HepG2 (cell line): ENCODE data around the gene ETFB. TPM values are rescaled to one million over a fixed set of nuclear protein-coding genes. Genes with fewer than 3 reads are reported as not detected.

Source experiments
- CBX5 ChIP-seq: sonication (generic); formaldehyde crosslinking; IDR thresholded peaks from 2 replicates; pipeline ENCODE4 v1.4.0; 2020; ENCODE audit warnings: missing genetic modification reagents, borderline replicate concordance
- MBD4 ChIP-seq: IDR thresholded peaks from 2 replicates; pipeline ENCODE4 v1.6.1; 2012; ENCODE audit warnings: low read length, inconsistent platforms, borderline replicate concordance
- PITX1 ChIP-seq: sonication (generic); formaldehyde crosslinking; IDR thresholded peaks from 2 replicates; pipeline ENCODE4 v1.5.1; 2020; ENCODE audit warnings: mild to moderate bottlenecking, missing genetic modification reagents
- RBM22 ChIP-seq: fragments of 200-400 bp; formaldehyde crosslinking; optimal IDR thresholded peaks from 2 replicates; pipeline ENCODE3; 2017; ENCODE audit warnings: mild to moderate bottlenecking, low read length, moderate library complexity
- SETDB1 ChIP-seq: sonication (generic); formaldehyde crosslinking; IDR thresholded peaks from 2 replicates; pipeline ENCODE4 v1.5.1; 2020; ENCODE audit warnings: missing genetic modification reagents, mild to moderate bottlenecking, borderline replicate concordance
- SOX5 ChIP-seq: IDR thresholded peaks from 2 replicates; pipeline ENCODE4 v1.6.1; 2016; ENCODE audit warnings: borderline replicate concordance
- TCF12 ChIP-seq, 2 experiments: fragments of 450-650 bp in 1 of 2; sonication (generic) in 1 of 2; formaldehyde crosslinking in 1 of 2; IDR thresholded peaks; 2 replicates each; pipeline versions ENCODE4 v1.6.1 to v1.8.0; 2017 to 2022; ENCODE audit warnings: antibody characterized with exemption in 1 of 2, mild to moderate bottlenecking in 1 of 2, missing genetic modification reagents in 1 of 2, moderate library complexity in 1 of 2
- TSC22D2 ChIP-seq: sonication (generic); formaldehyde crosslinking; IDR thresholded peaks from 2 replicates; pipeline ENCODE4 v1.5.1; 2020; ENCODE audit warnings: missing genetic modification reagents, mild to moderate bottlenecking, borderline replicate concordance
- ZMYM2 ChIP-seq: sonication (generic); formaldehyde crosslinking; IDR thresholded peaks from 2 replicates; pipeline ENCODE4 v1.8.0; 2022; ENCODE audit warnings: mild to moderate bottlenecking, missing genetic modification reagents
- ZNF225 ChIP-seq: sonication (generic); formaldehyde crosslinking; IDR thresholded peaks from 2 replicates; pipeline ENCODE4 v1.4.0; 2020; ENCODE audit warnings: mild to moderate bottlenecking, missing genetic modification reagents
- ZNF350 ChIP-seq: sonication (generic); formaldehyde crosslinking; IDR thresholded peaks from 2 replicates; pipeline ENCODE4 v1.4.0; 2020; ENCODE audit warnings: mild to moderate bottlenecking, low read depth, missing genetic modification reagents, borderline replicate concordance
- ZNF660 ChIP-seq: sonication (generic); formaldehyde crosslinking; IDR thresholded peaks from 2 replicates; pipeline ENCODE4 v1.5.1; 2020; ENCODE audit warnings: mild to moderate bottlenecking, low read depth, missing genetic modification reagents, borderline replicate concordance
- polyA plus RNA-seq, 8 experiments: library from polyadenylated mRNA; depleted of rRNA in 3 of 8; stranded (reverse) in 7 of 8; unstranded in 1 of 8; fragments of >200 nt; fragmentation: Illumina TruSeq in 4 of 8; extraction: Trizol in 4 of 8; gene quantifications; 2 replicates each; pipeline versions ENCODE4 v1.2.1 to v1.2.3, GENCODE V29; 2011 to 2016; ENCODE audit warnings: low read depth in 4 of 8, missing spikeins in 1 of 8, mixed read lengths in 1 of 8; ENCODE audit not compliant: insufficient read depth in 1 of 8
- total RNA-seq, 5 experiments: library from RNA; depleted of rRNA; stranded (reverse); fragments of >200 nt; fragmentation: Illumina TruSeq; extraction: Trizol; gene quantifications; 2 replicates each; pipeline ENCODE4 v1.2.3, GENCODE V29; 2016; ENCODE audit warnings: low read depth in 1 of 5
- TF ChIP-seq, protein P1 (sequence below): sonication (generic); formaldehyde crosslinking; IDR thresholded peaks from 2 replicates; pipeline ENCODE4 v1.5.0; 2020; ENCODE audit warnings: mild to moderate bottlenecking, missing genetic modification reagents
- TF ChIP-seq, protein P2 (sequence below): sonication (generic); formaldehyde crosslinking; IDR thresholded peaks from 2 replicates; pipeline ENCODE4 v1.5.0; 2020; ENCODE audit warnings: mild to moderate bottlenecking, missing genetic modification reagents, borderline replicate concordance
- TF ChIP-seq, protein P3 (sequence below): sonication (generic); formaldehyde crosslinking; IDR thresholded peaks from 2 replicates; pipeline ENCODE4 v1.5.0; 2020; ENCODE audit warnings: missing genetic modification reagents, mild to moderate bottlenecking, borderline replicate concordance
- TF ChIP-seq, protein P4 (sequence below): IDR thresholded peaks from 2 replicates; pipeline ENCODE4 v1.6.1; 2016; ENCODE audit warnings: mild to moderate bottlenecking, missing biosample characterization, missing genetic modification reagents

ETFB gene
- total and polyA plus RNA-seq, 2 of the 13 experiments (the other 11 are each of a cell fraction or from before 2014, with no cell fraction given), result 678 to 1,314 TPM

DNA sequence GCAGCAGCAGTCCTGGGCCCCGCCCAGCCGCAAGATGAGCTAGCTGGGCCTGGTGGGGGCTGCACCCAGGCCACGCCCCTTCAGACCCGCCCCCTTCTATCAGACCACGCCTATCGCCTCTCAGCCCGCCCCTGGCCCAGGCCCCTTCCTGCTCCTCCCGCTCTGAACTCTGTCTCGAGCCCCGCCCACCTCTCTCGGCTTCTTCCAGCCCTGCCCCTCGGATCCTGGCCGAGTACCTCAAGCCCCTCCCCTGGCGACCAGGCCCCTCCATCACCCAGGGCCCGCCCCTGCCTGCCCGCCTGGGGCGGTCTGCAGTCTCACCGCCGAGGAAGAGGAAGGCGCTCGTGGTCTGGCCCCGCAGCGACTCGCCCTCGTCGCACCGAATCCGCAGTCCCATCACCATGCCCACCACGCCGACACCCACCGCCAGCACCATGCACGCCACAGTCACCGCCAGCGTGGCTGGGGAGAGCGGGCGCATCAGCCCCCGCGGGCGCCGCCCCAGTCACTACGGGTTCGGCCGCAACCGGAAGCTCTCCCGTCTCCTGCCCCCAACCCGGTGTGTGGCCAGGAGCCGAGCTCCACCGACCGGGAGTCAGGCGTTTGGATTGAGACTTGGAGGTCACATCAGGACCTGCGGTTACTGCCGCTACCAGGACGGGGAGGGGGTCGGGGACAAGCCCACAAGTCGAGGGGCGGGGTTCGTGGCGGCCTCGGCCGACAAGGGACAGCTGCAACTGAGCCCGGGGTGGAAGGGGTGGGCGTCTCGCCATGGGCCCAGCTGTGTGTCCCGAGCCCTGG, 1.6 kb upstream of the ETFB start (continued):
- peak; percentile 31; the same call in 1 of the 2 replicates for TF ChIP-seq ZNF225 (CRISPR knock-in tag)
- 0 out of 2 replicates have a peak, but pooled peaks have one; percentile 7 for TF ChIP-seq ZMYM2 (CRISPR knock-in tag)
- TF ChIP-seq, protein P1, sequence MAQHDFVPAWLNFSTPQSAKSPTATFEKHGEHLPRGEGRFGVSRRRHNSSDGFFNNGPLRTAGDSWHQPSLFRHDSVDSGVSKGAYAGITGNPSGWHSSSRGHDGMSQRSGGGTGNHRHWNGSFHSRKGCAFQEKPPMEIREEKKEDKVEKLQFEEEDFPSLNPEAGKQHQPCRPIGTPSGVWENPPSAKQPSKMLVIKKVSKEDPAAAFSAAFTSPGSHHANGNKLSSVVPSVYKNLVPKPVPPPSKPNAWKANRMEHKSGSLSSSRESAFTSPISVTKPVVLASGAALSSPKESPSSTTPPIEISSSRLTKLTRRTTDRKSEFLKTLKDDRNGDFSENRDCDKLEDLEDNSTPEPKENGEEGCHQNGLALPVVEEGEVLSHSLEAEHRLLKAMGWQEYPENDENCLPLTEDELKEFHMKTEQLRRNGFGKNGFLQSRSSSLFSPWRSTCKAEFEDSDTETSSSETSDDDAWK (CRISPR knock-in tag), result no peak
- TF ChIP-seq TCF12 (IDR thresholded peaks at IDR 0.05), result no peak
- TF ChIP-seq TCF12 (CRISPR knock-in tag; IDR thresholded peaks at IDR 0.05), result 0 out of 2 replicates have a peak, but pooled peaks have one; percentile 36
- TF ChIP-seq TSC22D2 (CRISPR knock-in tag), result peak; percentile 29; the same call in 1 of the 2 replicates
- TF ChIP-seq SETDB1 (CRISPR knock-in tag), result no peak
- TF ChIP-seq, protein P2, sequence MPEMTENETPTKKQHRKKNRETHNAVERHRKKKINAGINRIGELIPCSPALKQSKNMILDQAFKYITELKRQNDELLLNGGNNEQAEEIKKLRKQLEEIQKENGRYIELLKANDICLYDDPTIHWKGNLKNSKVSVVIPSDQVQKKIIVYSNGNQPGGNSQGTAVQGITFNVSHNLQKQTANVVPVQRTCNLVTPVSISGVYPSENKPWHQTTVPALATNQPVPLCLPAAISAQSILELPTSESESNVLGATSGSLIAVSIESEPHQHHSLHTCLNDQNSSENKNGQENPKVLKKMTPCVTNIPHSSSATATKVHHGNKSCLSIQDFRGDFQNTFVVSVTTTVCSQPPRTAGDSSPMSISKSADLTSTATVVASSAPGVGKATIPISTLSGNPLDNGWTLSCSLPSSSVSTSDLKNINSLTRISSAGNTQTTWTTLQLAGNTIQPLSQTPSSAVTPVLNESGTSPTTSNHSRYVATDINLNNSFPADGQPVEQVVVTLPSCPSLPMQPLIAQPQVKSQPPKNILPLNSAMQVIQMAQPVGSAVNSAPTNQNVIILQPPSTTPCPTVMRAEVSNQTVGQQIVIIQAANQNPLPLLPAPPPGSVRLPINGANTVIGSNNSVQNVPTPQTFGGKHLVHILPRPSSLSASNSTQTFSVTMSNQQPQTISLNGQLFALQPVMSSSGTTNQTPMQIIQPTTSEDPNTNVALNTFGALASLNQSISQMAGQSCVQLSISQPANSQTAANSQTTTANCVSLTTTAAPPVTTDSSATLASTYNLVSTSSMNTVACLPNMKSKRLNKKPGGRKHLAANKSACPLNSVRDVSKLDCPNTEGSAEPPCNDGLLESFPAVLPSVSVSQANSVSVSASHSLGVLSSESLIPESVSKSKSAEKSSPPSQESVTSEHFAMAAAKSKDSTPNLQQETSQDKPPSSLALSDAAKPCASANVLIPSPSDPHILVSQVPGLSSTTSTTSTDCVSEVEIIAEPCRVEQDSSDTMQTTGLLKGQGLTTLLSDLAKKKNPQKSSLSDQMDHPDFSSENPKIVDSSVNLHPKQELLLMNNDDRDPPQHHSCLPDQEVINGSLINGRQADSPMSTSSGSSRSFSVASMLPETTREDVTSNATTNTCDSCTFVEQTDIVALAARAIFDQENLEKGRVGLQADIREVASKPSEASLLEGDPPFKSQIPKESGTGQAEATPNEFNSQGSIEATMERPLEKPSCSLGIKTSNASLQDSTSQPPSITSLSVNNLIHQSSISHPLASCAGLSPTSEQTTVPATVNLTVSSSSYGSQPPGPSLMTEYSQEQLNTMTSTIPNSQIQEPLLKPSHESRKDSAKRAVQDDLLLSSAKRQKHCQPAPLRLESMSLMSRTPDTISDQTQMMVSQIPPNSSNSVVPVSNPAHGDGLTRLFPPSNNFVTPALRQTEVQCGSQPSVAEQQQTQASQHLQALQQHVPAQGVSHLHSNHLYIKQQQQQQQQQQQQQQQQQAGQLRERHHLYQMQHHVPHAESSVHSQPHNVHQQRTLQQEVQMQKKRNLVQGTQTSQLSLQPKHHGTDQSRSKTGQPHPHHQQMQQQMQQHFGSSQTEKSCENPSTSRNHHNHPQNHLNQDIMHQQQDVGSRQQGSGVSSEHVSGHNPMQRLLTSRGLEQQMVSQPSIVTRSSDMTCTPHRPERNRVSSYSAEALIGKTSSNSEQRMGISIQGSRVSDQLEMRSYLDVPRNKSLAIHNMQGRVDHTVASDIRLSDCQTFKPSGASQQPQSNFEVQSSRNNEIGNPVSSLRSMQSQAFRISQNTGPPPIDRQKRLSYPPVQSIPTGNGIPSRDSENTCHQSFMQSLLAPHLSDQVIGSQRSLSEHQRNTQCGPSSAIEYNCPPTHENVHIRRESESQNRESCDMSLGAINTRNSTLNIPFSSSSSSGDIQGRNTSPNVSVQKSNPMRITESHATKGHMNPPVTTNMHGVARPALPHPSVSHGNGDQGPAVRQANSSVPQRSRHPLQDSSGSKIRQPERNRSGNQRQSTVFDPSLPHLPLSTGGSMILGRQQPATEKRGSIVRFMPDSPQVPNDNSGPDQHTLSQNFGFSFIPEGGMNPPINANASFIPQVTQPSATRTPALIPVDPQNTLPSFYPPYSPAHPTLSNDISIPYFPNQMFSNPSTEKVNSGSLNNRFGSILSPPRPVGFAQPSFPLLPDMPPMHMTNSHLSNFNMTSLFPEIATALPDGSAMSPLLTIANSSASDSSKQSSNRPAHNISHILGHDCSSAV (CRISPR knock-in tag), result no peak
- peak; percentile 58; the same call in 1 of the 2 replicates for TF ChIP-seq SOX5 (CRISPR knock-in tag)
- no peak for TF ChIP-seq CBX5 (CRISPR knock-in tag)
- TF ChIP-seq, protein P3, sequence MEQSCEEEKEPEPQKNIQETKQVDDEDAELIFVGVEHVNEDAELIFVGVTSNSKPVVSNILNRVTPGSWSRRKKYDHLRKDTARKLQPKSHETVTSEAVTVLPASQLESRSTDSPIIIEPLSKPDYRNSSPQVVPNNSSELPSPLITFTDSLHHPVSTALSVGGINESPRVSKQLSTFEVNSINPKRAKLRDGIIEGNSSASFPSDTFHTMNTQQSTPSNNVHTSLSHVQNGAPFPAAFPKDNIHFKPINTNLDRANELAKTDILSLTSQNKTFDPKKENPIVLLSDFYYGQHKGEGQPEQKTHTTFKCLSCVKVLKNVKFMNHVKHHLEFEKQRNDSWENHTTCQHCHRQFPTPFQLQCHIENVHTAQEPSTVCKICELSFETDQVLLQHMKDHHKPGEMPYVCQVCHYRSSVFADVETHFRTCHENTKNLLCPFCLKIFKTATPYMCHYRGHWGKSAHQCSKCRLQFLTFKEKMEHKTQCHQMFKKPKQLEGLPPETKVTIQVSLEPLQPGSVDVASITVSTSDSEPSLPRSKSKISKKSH (CRISPR knock-in tag), result 0 out of 2 replicates have a peak, but pooled peaks have one; percentile 12
- TF ChIP-seq, protein P4, sequence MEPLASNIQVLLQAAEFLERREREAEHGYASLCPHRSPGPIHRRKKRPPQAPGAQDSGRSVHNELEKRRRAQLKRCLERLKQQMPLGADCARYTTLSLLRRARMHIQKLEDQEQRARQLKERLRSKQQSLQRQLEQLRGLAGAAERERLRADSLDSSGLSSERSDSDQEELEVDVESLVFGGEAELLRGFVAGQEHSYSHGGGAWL (CRISPR knock-in tag), result peak; percentile 67
- TF ChIP-seq MBD4, result no peak
- TF ChIP-seq PITX1 (CRISPR knock-in tag), result peak; percentile 71
- TF ChIP-seq ZNF350 (CRISPR knock-in tag), result peak; percentile 77; the same call in 1 of the 2 replicates
- no peak for TF ChIP-seq ZNF660 (CRISPR knock-in tag)
- no peak for TF ChIP-seq RBM22
